NOMO-1 treated with DMSO at 0.1 percent for 48 hours (cell line): ENCODE measurements around the gene PML.
"Not testable (repeated sequence)": the region's sequence is repeated elsewhere in the genome, so short reads cannot be mapped to it uniquely, and the experiment has no call there.

Experiments used
- DNase-seq: peaks from one replicate; lab custom pipeline; 2025; ENCODE audit not compliant: unreplicated experiment; lab: John Stamatoyannopoulos, UW

The PML gene

GRCh38 chr15:73959012-73959581, 35.4 kb upstream of the PML start:
- DNase-seq: peak; percentile 37

GRCh38 chr15:73959801-73960200, 34.7 kb upstream of the PML start:
- DNase-seq: no peak

- not testable (repeated sequence) for DNase-seq
Observed at GRCh38 chr15:73960472-73961070, 33.9 kb upstream of the PML start.

- no peak for DNase-seq
Observed at GRCh38 chr15:73962433-73962832, 32.1 kb upstream of the PML start.

GRCh38 chr15:73964736-73965093, 29.8 kb upstream of the PML start:
- DNase-seq: peak; percentile 78

GRCh38 chr15:73965094-73965757, 29.3 kb upstream of the PML start:
- DNase-seq: no peak

GRCh38 chr15:73965758-73966113, 28.8 kb upstream of the PML start:
- peak; percentile 8 for DNase-seq

GRCh38 chr15:73968461-73968860, 26.1 kb upstream of the PML start:
- no peak for DNase-seq

- no peak for DNase-seq
Observed at GRCh38 chr15:73969151-73969759, 25.3 kb upstream of the PML start.

- DNase-seq: peak; percentile 78
Observed at GRCh38 chr15:73972984-73973682, 21.4 kb upstream of the PML start.

GRCh38 chr15:73973683-73974200, 20.8 kb upstream of the PML start:
- DNase-seq: not testable (repeated sequence)

- peak; percentile 65 for DNase-seq
Observed at GRCh38 chr15:73975440-73976125, 18.9 kb upstream of the PML start.

GRCh38 chr15:73978896-73979295, 15.6 kb upstream of the PML start:
- DNase-seq: no peak

GRCh38 chr15:73979636-73980035, 14.9 kb upstream of the PML start:
- no peak for DNase-seq

GRCh38 chr15:73981761-73982221, 12.7 kb upstream of the PML start:
- no peak for DNase-seq

- peak; percentile 30 for DNase-seq
Observed at GRCh38 chr15:73982222-73982962, 12.1 kb upstream of the PML start.

- no peak for DNase-seq
Observed at GRCh38 chr15:73983211-73983727, 11.2 kb upstream of the PML start.

- no peak for DNase-seq
Observed at GRCh38 chr15:73983773-73984172, 10.7 kb upstream of the PML start.

- DNase-seq: no peak
Observed at GRCh38 chr15:73984208-73984979, 10.1 kb upstream of the PML start.
